ENCODE data around the gene ARHGAP21.
"Not testable (repeated sequence)": the region's sequence is repeated elsewhere in the genome, so short reads cannot be mapped to it uniquely, and the experiment has no call there.

ARHGAP21 gene

DNA sequence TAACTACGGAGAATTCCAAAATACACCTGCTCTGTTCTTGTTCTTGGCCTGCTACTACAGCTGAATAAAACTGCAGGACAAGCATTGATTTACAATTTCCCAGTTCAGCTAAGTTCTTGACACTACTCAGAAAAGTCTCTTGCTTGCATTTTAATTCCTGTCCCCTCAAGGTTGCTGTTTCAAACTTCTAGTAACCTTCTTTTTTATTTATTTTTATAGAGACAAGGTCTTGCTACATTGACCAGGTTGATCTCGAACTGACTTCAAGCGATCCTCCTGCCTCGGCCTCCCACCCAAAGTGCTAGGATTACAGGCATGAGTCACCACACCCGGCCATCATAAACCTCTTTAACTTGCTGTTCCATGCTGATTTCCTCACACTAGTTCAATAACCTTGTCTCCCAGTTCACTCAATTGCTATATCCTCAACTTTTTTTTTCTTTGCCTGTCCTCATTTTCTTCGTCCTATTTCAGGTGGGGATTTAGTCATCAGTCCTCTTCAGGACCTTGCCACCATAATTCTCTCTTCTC is 79.9 kb downstream of the ARHGAP21 start:
- in situ Hi-C loops (cut with HindIII; ENCODE audit: low sequenced_read_pairs), result no loop called here

DNA sequence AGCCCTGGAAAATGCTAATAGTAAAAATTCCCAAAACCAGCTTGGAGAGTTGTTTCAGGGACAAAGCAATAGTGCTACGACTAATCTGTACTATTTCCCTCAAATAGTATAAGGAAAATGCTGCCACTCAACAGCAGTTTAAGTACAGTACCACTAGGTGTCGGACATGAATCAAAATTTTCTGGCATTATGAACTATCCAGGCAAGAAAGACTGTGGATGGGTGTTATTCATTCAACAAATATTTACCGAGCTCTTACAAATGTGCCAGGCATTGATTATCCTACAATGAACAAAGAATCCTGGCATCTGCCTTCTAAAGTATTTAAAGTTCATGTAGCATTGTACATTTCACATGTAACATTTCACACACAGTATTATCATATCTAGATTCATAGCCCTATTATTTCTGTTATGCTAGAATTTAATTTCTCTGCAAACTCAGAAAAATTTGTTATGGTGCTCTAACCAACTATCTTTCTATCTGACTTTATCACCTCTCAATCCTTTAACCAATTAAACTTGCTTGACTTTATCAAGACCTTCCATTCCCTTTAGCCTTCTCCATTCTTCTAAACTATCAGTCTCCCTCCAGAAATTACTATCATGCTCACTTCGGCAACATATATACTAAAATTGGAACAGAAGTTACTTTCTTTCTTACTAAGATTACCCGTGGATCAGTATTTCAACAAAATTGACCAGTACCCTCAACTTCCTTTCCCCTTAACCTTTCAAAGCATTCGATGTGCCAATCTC is 80.6 kb downstream of the ARHGAP21 start:
- in situ Hi-C loops (cut with HindIII; ENCODE audit: low sequenced_read_pairs), result no loop called here

DNA sequence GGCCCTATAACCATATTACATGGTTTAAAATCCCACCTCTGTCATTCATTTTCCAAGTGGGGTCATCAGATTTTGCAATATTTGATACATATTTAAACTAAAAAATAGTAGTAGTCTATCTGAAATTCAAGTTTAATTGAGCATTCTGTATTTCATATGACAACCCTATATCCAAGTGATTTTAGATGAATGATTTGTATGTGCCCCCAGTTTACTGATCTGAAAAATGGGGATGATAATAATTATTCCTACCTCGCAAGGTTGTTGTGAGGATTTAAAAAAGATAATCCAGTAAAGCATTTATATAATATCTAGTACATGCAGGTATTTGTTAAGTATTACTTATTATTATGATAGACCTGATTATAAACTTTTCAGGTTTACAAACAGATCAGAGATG is 84.6 kb downstream of the ARHGAP21 start:
- in situ Hi-C loops (cut with HindIII; ENCODE audit: low sequenced_read_pairs), result no loop called here

DNA sequence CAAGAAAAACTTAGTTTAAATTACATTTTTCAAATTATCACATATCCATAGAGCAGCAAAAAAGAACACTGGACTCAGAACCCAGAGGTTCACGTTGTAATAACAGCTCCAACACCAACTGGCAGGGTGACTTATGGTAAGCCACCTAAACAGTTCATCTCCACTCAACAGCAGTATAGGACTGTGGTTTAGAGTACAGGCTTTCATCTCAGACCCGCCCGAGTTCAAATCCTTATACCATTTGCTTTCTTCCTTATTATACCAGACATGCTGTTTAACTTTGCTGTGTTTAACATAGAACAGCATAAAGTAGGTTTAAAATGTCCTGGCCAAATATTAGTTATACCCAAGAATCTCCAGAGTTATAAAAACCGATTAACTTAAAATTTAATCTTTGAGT is 97.9 kb downstream of the ARHGAP21 start:
- in situ Hi-C loops (cut with HindIII; ENCODE audit: low sequenced_read_pairs), result no loop called here

DNA sequence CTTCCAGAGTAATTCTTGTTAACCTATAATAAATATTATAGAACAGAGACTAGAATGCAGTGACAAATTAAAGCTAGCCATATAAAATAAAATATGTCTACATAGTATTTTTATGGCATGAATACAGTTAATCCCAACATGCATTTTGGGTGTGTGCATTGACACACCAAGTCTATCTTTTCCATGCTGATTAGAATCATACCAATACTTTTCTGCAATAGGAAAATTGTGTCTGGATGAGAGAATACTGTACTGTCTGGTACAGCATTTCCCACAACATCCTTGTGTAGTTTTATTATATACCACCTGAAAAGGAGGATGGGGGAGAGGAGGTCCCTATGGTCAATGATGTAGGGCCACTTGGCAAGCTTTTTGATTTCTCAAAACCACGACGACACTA is 100.3 kb downstream of the ARHGAP21 start:
- in situ Hi-C loops (cut with HindIII; ENCODE audit: low sequenced_read_pairs), result no loop called here

DNA sequence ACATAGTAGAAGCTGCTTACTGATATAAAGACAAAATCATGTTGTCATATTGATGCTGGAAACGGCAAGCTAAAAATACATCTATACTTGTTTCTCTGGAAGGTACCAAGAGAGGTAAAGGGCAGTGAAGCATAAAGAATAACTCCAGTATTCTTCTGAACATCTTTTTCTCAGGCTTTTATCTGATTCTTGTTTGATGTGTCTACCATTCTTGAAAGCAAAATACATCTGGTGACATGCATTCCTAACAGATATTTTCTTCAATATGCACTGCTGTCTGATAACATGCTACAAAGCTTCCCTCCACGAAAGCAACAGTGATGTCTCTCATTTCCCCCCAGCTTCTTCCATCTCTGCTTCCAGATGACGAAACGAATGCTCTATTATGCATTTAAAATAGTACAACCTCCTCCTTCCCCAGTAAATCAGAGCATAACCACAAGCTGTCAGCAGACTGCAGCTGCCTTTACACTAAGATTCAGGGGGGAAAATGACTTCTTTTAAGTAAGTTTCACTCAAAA is 100.8 kb downstream of the ARHGAP21 start:
- in situ Hi-C loops (cut with HindIII; ENCODE audit: low sequenced_read_pairs), result no loop called here

DNA sequence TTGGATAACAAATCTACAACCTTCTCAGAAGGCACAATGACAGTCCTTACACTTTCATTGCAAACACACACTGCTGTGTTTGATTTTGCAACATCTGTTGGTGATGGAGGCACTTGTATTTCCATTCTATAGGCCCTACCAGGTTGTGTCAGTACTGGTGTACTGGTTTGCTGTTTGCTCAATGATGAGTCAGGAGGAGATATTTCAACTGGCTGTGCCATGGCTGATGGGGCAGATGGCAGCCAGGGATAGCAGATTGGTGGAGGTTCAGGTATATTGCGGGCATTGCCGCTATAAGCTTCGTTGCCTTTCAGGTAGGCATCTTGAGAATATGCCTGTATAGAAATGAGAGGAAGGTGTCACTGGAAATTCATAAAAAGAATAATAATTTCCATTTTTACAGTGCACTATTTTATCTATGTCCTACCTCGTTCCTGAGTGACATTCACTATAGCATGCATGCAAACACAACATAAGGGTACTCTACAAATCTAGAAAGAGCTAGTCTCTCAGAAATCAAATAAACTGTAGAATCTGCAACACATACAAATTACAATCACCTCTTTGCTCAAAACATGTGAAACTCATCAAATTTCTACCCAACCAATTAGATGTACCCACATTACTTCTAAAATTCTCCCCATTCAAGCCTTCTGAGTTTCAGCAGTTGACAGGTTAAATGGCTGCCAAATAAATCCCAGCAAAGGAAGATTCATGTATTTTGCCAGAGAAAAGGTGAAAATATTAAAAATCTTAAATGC is 102.5 kb downstream of the ARHGAP21 start:
- in situ Hi-C loops (cut with HindIII; ENCODE audit: low sequenced_read_pairs), result not testable (repeated sequence)

DNA sequence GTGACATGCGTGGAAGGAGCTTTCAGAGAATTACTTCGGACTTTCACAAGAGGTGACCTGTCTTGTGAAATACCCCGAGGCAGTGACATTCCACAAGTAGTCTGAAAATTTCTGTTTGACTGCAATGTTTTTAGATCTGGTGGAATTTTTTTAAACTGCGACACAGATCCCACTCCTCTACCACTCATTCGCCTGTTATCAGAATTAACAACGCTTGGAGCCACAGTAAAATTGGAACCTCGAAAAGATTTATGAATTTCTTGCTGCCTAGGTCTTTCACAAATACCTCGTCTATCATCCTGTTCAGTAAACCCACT is 103.7 kb downstream of the ARHGAP21 start:
- in situ Hi-C loops (cut with HindIII; ENCODE audit: low sequenced_read_pairs), result not testable (repeated sequence)

DNA sequence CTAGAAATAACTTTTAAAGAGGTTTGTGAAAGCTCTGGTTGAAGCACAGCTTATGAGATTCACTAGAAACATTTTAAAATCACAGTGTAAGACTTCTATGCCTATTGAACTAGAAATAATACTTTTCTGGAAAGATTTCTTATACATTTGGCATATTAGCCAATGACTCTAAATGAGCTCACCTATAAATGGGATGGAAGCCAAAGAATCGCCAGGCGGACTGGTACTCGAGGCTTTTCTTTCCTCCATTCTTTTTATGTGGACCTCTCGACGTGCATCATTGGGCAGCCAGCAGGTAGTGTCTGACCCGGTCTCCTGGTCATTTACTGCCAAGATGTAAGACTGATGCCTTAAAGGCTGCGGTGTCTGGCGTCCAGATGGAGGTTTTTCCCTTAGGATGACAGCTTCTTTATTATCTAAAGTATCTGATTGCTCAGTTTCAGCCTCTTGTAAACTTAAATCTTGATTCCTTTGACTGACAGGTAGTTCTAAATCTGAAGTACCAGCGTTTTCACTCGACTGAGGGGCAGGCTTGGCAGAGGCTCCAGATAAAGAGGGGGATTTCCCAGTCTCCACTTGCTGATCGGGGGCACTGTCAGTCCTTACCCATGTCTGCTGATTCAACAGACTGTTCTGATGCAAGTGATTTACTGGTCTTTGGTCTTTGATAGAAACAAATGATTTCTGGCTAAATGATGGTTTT is 104.2 kb downstream of the ARHGAP21 start:
- in situ Hi-C loops (cut with HindIII; ENCODE audit: low sequenced_read_pairs), result not testable (repeated sequence)

DNA sequence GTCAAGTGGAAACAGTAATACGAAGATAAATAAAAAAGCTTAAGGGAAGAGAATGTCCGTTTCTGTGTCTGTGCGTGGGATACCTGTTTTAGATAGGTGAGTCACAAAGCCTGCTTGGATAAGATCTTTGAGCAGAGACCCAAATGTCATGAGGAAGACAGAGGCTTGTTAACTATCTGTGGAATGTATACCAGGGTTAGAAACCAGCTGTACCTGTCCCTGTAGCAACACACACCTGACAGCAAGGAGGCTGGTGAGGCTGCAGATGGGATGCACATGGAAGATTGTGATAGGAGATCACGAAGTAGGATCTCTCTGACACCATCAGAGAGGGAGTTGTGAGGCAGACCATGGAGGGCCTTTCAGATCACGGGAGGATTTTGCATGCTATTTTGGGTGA is 105.3 kb downstream of the ARHGAP21 start:
- in situ Hi-C loops (cut with HindIII; ENCODE audit: low sequenced_read_pairs), result no loop called here

DNA sequence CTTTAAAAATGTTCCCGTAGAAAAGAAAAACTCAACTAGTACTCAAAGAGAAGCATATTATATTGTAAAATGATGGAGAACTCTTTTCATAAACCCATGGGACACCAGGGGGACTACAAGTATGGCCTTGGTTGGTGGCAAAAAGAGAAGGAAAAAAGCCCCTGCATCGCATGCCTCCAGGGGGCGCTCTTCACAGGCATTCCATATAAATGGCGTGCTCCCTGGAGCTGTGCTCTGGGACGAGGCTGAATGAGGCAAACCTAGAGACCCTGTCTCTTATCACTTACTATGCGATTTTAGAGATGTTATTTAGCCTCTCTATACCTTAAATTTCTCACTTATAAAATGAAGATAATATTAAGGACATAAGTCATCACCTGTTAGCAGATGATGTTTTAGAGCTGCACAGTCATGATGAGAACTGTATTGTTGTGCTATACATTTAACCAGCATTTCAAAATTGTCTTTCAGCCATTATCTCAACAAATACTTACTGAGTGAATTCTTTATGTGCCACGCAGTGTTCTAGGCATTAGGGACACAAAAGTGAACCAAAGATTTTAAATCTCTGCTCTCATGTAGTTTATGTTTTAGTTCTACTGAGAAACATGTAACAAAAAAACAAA is 105.8 kb downstream of the ARHGAP21 start:
- in situ Hi-C loops (cut with HindIII; ENCODE audit: low sequenced_read_pairs), result no loop called here

DNA sequence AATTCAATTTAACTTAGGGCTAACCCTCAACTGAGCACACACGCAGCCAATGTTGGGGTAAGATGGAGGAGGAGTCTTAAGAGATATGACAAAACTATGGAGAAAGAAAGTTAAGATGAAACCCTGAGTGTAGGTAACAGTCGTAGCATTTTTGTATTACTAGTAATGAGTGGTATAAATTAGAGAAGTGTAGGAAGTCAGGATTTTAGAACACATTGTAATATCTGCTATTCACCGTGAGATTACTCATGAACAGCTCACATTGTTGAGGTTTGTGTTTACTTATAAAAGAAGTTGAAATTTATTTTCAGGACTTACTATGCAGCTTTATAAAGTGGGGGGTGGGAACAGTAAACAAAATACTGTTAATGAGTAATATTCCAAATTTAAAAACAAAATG is 107.2 kb downstream of the ARHGAP21 start:
- in situ Hi-C loops (cut with HindIII; ENCODE audit: low sequenced_read_pairs), result no loop called here

DNA sequence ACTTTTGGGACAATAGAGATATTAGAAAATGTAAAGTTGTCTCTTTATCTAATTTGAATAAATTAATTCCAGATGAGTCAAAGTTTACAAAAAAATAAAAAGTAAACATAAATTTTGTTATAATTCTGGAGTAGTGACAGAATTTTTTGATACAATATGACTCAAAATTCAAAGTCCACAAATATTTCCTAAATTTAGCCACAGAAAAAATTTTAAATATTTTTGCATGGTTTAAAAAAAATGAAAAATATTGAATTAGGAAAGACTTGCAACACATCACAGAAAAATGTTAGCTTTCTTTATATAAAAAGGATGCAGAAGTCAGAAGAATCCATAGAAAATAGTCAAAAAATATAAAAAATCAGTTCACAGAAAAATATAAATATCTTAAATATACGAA is 117.7 kb downstream of the ARHGAP21 start:
- in situ Hi-C loops (cut with HindIII; ENCODE audit: low sequenced_read_pairs), result no loop called here

DNA sequence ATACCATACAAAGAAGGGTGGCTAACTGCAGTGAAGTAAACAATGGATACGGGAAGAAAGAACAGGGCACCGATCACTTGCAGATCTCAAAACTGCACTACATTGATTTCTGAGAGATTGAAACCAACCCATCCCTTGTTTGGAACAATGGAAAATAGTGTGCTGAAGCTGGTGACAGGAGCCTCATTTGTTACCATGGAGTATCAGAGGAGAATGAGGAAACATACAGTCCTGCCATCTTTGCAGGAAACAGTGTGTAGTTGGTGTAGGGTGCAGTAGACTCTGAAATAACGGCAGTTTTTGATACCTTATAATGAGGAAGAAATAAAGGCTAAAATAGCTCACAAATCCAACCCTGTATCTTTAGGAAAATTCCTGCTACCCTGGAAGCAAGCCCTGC is 118.5 kb downstream of the ARHGAP21 start:
- in situ Hi-C loops (cut with HindIII; ENCODE audit: low sequenced_read_pairs), result no loop called here

DNA sequence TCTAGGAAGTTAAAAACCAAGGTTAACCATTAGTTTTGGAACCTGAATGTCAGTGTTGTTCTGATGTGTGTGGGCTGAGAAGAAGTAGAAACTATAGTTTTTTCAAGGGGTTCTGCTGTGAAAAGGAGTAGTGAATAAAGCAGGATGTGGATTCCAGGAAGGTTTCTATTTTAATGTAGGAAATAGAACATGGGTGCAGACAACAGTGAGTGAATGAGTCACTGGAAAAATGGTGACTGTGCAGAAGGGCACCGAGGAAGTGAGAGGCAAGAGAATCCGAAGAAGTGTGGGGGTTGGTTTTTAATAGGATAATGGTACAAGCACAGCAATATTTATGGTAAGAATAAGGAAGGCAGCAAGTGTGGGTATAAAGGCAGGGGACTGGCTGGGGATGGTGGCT is 120.4 kb downstream of the ARHGAP21 start:
- in situ Hi-C loops (cut with HindIII; ENCODE audit: low sequenced_read_pairs), result no loop called here

DNA sequence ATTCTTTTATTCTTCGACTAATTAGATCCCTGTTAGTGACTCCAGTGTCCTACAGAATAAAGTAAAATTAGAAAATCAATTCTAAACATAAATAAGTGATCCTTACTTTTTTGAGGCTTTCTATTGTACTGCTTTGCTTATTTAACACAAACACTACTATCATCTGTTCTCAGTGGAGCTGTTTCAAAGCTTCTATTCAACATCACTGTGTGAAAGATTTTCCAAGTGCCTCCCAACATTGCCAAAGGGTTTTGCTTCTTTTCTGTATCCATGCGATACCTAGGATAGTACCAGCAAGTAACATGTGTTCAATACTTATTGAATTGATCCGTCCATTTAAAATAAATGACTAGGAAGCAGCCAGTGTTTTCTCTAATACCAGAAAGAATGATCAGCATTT is 125.7 kb downstream of the ARHGAP21 start:
- in situ Hi-C loops (cut with HindIII; ENCODE audit: low sequenced_read_pairs), result no loop called here

DNA sequence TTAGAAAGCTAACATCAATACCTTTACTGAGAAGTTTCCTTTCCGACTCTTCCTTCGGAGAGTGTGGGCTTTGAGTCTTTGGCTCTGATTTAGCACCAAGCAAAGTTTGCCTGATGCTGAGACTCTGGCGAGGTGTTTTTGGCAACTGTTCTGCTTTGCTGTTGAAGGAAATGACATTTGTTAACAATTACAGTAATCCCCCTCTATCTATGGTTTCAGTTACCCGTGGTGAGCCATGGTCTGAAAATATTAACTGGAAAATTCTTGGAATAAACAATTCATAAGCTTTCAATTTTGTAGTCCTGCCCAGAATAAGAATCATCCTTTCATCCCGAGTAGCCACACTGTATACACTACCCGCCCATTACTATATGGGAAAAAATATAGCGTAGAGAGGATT is 126.3 kb downstream of the ARHGAP21 start:
- in situ Hi-C loops (cut with HindIII; ENCODE audit: low sequenced_read_pairs), result no loop called here

DNA sequence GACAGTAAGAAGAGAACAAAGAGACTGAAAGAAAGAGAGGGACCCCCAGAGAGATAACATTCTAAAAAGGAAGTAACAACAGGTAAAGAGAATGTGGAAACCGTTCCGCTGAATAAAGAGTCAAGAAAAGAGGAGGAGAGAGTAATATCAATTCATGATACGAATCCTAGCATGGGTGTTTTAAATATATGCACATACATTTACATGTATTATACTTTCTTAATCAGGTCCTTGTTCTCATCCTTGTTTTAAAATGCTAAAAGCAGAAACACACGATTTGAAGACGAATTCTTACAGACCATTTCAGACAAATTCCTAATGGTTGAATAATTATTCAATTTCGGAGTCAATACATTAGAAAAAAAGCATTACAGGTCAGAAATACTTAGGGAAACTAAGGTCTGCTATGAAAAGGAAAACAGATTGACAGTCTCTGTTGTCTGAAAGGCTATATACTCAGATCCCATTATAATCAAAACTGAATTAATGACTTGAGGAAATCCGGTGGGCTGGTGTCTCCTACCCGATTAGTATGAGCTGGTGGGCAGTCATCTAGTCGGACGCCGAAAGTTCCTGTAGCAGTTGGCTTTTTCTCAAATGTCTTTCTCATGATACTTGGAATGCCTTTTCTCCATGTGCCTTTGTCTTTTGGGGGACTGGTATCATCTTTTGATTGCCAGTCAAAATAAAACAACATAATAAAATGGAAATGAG is 127.3 kb downstream of the ARHGAP21 start:
- in situ Hi-C loops (cut with HindIII; ENCODE audit: low sequenced_read_pairs), result no loop called here

DNA sequence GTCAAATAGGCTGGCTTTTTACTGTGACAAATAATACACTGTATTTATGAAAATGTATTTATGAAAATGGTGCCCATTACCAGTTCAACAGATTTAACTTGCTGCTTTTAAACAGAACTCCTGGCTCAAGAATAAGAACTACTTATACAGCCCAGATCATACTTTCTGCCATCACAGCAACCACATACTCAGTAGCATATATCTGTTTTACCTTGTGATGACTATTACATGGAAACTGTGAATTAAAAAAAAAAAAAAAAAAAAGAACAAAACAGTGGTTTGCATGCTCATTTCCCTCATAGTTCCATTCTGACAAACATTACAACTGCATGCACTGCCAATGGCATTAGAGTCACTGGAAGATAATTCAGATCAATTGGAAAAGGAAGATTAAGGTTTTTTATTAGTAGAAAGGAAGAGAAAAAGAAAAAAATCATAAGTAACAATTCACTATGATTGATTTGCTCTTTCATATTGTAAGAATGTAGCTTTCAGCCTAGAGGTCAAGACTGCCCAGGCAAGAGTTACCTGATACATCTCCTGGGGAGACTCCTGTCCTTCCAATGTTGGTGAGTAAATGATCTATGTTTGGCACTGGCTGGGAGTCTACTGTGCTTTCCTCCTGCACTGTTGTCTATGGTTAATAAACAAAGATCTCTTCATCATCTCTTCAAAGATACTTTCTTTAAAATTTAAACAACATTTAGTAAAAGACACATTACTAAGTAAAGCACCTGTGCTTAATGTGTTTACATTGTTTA is 132.8 kb downstream of the ARHGAP21 start:
- in situ Hi-C loops (cut with HindIII; ENCODE audit: low sequenced_read_pairs), result no loop called here

DNA sequence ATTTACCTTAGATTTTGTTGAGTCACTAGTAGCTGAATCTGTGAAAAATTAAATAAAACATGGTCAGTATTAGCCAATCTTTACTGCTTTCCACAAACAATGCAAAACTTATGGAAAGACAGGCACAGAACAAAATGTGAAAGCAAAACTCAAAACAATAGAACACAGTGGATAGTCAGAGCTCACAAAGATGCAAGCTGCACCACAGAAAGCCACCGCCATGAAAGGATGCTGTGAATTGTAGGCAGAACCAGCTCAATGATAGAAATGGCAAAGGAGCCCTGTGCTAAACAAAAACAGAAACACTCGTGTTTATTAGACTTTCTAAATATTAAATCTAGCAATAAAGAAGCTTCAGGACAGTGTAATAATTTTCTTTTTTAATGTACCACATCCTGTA is 134.4 kb downstream of the ARHGAP21 start:
- in situ Hi-C loops (cut with HindIII; ENCODE audit: low sequenced_read_pairs), result no loop called here
